ENCODE results near the gene INAFM1.
"Not testable (repeated sequence)": the region's sequence is repeated elsewhere in the genome, so short reads cannot be mapped to it uniquely, and the experiment has no call there.

Gene INAFM1

GRCh38 chr19:47275791-47276461, 1.2 kb downstream of the INAFM1 start:
- TF ChIP-seq CTCF (IDR thresholded peaks at IDR 0.05; ENCODE audit: borderline replicate concordance, control extremely low read depth, extremely low read depth, insufficient read depth, missing control alignments), result no peak
- no peak for DNase-seq (ENCODE audit: low spot score)
- in situ Hi-C loops (cut with MboI; ENCODE audit: low sequenced_read_pairs, unreplicated experiment), result no loop called here

GRCh38 chr19:47276513-47276912, 1.8 kb downstream of the INAFM1 start:
- DNase-seq (ENCODE audit: low spot score); in situ Hi-C loops (cut with MboI; ENCODE audit: low sequenced_read_pairs, unreplicated experiment): not testable (repeated sequence)

GRCh38 chr19:47280183-47280797, 5.6 kb downstream of the INAFM1 start:
- peak; percentile 50 for TF ChIP-seq CTCF (IDR thresholded peaks at IDR 0.05; ENCODE audit: borderline replicate concordance, control extremely low read depth, extremely low read depth, insufficient read depth, missing control alignments)
- DNase-seq (ENCODE audit: low spot score), result peak; percentile 50
- in situ Hi-C loops (cut with MboI; ENCODE audit: low sequenced_read_pairs, unreplicated experiment), result no loop called here

DNA sequence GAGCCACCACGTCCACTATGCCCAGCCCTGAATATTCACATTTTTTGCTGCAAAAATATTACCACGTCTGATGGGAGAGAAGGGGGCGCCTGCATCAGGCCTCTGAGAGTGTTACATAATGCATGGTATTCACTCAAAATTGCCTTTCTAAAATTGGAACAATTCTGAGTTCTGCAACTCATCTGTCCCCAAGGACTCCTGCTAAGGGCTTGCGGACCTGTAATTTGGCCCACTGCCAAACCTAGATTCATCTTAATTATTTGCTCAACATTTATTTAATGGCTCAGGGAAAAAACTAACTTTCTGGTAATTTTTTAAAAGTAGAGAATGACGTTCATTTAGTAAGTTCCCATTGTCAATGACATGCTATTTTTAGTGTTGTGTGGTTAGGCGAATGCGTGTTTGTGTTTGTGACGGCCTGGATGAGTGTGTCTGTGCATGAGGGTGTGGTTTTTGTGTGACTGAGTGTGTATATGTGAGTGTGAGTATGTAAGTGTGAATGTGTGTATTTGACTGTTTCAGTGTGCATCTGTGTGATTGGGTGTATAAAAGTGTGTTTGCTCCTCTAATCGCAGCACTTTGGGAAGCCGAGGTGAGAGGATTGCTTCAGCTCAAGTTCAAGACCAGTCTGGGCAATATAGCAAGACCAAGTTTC, 8.8 kb downstream of the INAFM1 start:
- in situ Hi-C loops (cut with MboI; ENCODE audit: low sequenced_read_pairs, unreplicated experiment), result no loop called here
- no peak for DNase-seq (ENCODE audit: low spot score)
- TF ChIP-seq CTCF (IDR thresholded peaks at IDR 0.05; ENCODE audit: borderline replicate concordance, control extremely low read depth, extremely low read depth, insufficient read depth, missing control alignments), result no peak

DNA sequence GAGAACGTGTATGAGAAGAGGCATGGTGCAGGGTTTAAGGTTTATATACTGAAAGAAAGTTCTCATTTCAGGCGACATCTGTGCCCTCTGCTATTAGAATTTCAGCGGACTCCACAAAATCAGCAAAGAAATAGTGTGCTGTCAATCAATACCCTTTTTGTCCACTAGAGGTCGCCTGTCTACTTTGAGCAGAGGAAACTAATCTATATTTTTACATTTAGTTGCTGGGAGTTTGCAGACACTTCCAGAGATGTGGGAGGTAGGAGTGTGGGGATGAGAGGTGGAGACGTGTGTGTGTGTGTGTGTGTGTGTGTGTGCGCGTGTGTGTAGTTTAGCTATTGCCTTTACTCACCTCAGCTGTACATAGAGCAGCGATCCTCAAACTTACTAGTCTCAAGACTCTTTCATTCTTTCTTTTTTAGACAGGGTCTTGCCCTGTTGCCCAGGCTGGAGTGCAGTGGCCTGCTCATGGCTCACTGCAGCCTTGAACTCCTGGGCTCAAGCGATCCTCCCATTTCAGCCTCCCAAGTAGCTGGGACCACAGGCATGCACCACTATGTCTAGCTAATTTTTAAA, 9.7 kb downstream of the INAFM1 start:
- TF ChIP-seq CTCF (IDR thresholded peaks at IDR 0.05; ENCODE audit: borderline replicate concordance, control extremely low read depth, extremely low read depth, insufficient read depth, missing control alignments), result peak; percentile 83
- DNase-seq (ENCODE audit: low spot score), result peak; percentile 56
- in situ Hi-C loops (cut with MboI; ENCODE audit: low sequenced_read_pairs, unreplicated experiment), result no loop called here

- peak; percentile 81 for TF ChIP-seq CTCF (IDR thresholded peaks at IDR 0.05; ENCODE audit: borderline replicate concordance, control extremely low read depth, extremely low read depth, insufficient read depth, missing control alignments)
- DNase-seq (ENCODE audit: low spot score), result peak; percentile 81
- in situ Hi-C loops (cut with MboI; ENCODE audit: low sequenced_read_pairs, unreplicated experiment), result loop anchor here (10.0 kb wide), 3 partner anchors 89 to 409 kb away; partner anchors contain the start of gene MEIS3
Observed at GRCh38 chr19:47296036-47296435, 21.4 kb downstream of the INAFM1 start.

- DNase-seq (ENCODE audit: low spot score); in situ Hi-C loops (cut with MboI; ENCODE audit: low sequenced_read_pairs, unreplicated experiment): not testable (repeated sequence)
Observed at GRCh38 chr19:47300867-47301266, 26.2 kb downstream of the INAFM1 start.

Data from GM13976 (cell line).